CD4-positive, alpha-beta T cell (primary cell): Measurements from ENCODE around the gene PLEKHM2. TPM values are rescaled to one million over a fixed set of nuclear protein-coding genes. Genes with fewer than 3 reads are reported as not detected.

Source experiments
- ATAC-seq: fragments of 200-7000 bp; cut with Tn5 transposase; one replicate; pipeline ENCODE4 v1.10.0; 2022; ENCODE audit warnings: mild to moderate bottlenecking; ENCODE audit not compliant: poor library complexity
- CTCF ChIA-PET: fragments of 350-600 bp; sonication (Branson Sonifier 250); formaldehyde crosslinking; loops from one replicate; lab custom pipeline; 2021; ENCODE audit warnings: antibody characterized with exemption, inconsistent platforms; lab: Charles Lee
- POLR2A ChIA-PET: fragments of 350-600 bp; sonication (Branson Sonifier 250); formaldehyde crosslinking; loops from one replicate; lab custom pipeline; 2021; ENCODE audit warnings: antibody characterized with exemption, inconsistent platforms; lab: Charles Lee
- DNase-seq, 14 experiments: peaks; one replicate each; pipeline ENCODE4 v3.0.0-alpha.2; 2013 to 2020; ENCODE audit warnings: mixed read lengths in 2 of 14
- H3K27ac ChIP-seq, 2 donors: one replicate each; pipeline versions ENCODE4 v1.5.1 to v1.7.0; 2013; ENCODE audit warnings: low read length in 2 of 2, low read depth in 1 of 2, mild to moderate bottlenecking in 1 of 2
- H3K27me3 ChIP-seq, 2 experiments: 1 replicate in 1 of 2; 2 replicates in 1 of 2; pipeline versions ENCODE4 v1.6.1 to v1.7.0; 2013; ENCODE audit warnings: low read length in 2 of 2, control low read depth in 1 of 2, mild to moderate bottlenecking in 1 of 2, moderate library complexity in 1 of 2; ENCODE audit not compliant: insufficient read depth in 2 of 2, control insufficient read depth in 1 of 2
- H3K36me3 ChIP-seq: one replicate; pipeline ENCODE4 v1.6.1; 2013; ENCODE audit warnings: low read length, control low read depth; ENCODE audit not compliant: insufficient read depth
- H3K4me1 ChIP-seq: one replicate; pipeline ENCODE4 v1.6.1; 2013; ENCODE audit warnings: low read length, control low read depth; ENCODE audit not compliant: insufficient read depth
- H3K4me3 ChIP-seq: one replicate; pipeline ENCODE4 v1.5.1; 2013; ENCODE audit warnings: mild to moderate bottlenecking, low read length, moderate library complexity
- H3K9me3 ChIP-seq, 2 experiments: 1 replicate in 1 of 2; 2 replicates in 1 of 2; pipeline versions ENCODE4 v1.6.1 to v1.7.0; 2013; ENCODE audit warnings: low read length in 2 of 2, mild to moderate bottlenecking in 2 of 2, control low read depth in 1 of 2, moderate library complexity in 1 of 2; ENCODE audit not compliant: control insufficient read depth in 1 of 2, insufficient read depth in 1 of 2
- H3K27ac Mint-ChIP-seq: one replicate; pipeline ENCODE4 v1.8.0; 2020; ENCODE audit warnings: mixed read lengths
- H3K27me3 Mint-ChIP-seq: one replicate; pipeline ENCODE4 v1.8.0; 2021; ENCODE audit warnings: mixed read lengths
- H3K36me3 Mint-ChIP-seq: one replicate; pipeline ENCODE4 v1.8.0; 2021; ENCODE audit warnings: low read depth, mixed read lengths
- H3K4me1 Mint-ChIP-seq: one replicate; pipeline ENCODE4 v1.8.0; 2021; ENCODE audit warnings: low read depth, mixed read lengths
- H3K4me3 Mint-ChIP-seq: one replicate; pipeline ENCODE4 v1.8.0; 2020; ENCODE audit warnings: mild to moderate bottlenecking, mixed read lengths
- H3K9me3 Mint-ChIP-seq: one replicate; pipeline ENCODE4 v1.8.0; 2020; ENCODE audit warnings: mixed read lengths
- intact Hi-C, 2 experiments: fragments of 100-400 bp; cut with DNase I in 1 of 2; cut with micrococcal nuclease in 1 of 2; formaldehyde crosslinking; loops; one replicate each; pipeline versions ENCODE4 v1.15.1 to v1.9.0; 2023 to 2025; cut with DNase I, micrococcal nuclease
- total RNA-seq, 174 experiments: library from RNA in 2 of 174; stranded (reverse) in 2 of 174; gene quantifications; one replicate each; pipeline ENCODE4 v1.2.3 and lab custom pipeline; 2021 to 2026
- TF ChIP-seq, protein P1 (sequence below): fragments of 200-600 bp; IDR thresholded peaks from one replicate; pipeline ENCODE4 v1.8.0; 2022; ENCODE audit warnings: antibody characterized with exemption, mild to moderate bottlenecking

The PLEKHM2 gene
- total RNA-seq, 2 experiments from 2014 or later, result 77.5 to 82.0 TPM

DNA sequence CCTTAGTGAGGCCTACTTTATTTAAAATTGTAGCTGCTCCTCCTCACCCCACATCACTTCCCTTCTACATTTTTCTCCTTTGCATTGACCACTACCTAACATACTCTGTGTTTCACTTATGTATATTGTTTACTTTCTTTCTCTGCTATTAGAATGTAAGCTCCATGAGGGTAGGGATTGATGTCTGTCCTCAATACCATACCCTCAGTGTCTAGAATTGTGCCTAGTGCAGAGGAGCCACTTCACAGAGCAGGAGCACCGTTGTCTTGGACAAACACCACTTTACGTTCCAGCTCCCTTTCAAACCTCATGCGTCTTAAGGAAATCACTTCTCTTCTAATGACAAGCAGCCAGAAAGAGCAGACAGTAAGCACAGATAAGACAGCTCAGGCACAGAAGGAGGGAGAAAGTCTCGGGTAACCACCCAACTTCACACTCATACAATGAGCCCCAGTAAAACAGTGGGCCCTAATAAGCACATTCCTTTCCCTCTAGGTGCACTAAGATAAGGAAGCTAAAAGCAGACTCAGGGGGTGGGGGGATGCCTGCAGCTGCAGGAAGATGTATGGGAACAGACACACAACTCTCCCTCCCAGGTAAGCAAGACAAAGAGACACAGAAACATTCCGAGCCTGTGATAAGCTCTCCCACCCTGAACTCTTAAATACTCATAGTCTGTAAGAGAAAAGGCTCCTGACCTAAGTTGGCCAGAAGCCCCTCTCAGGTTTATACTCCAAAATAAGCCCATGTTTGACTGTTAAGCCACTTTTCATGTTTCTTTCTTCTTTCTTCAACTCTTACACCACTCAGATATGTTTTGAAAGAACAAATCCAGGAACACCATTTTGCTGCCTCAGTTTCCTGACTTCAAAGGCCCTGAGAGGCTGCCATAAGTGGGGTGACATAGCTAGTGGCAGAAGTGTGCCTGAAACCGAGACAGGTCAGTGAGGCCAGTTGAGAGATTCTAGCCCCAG lies 7.1 kb upstream of the PLEKHM2 start:
- no peak overlapping the region for H3K27ac ChIP-seq
- intact Hi-C loops, result no loop called here
- Mint-ChIP-seq H3K36me3 (no peaks in the 10 kb centered on the region), H3K27me3 (no peaks in the 10 kb centered on the region), H3K9me3 (no peaks in the 10 kb centered on the region), H3K4me3 (no peak overlapping the region), H3K27ac (no peak overlapping the region), H3K4me1 (no peaks in the 10 kb centered on the region)
- ChIA-PET POLR2A (no interaction called here), CTCF (interaction anchor here (0.8 kb wide), 1 partner anchor 23 kb away, joined by 3 read pairs; no protein-coding TSS in a partner anchor)
- H3K36me3 ChIP-seq, result no peaks in the 10 kb centered on the region
- ATAC-seq (no peak), DNase-seq (no peak)
- H3K9me3 ChIP-seq, result no peaks in the 10 kb centered on the region
- TF ChIP-seq, protein P1, sequence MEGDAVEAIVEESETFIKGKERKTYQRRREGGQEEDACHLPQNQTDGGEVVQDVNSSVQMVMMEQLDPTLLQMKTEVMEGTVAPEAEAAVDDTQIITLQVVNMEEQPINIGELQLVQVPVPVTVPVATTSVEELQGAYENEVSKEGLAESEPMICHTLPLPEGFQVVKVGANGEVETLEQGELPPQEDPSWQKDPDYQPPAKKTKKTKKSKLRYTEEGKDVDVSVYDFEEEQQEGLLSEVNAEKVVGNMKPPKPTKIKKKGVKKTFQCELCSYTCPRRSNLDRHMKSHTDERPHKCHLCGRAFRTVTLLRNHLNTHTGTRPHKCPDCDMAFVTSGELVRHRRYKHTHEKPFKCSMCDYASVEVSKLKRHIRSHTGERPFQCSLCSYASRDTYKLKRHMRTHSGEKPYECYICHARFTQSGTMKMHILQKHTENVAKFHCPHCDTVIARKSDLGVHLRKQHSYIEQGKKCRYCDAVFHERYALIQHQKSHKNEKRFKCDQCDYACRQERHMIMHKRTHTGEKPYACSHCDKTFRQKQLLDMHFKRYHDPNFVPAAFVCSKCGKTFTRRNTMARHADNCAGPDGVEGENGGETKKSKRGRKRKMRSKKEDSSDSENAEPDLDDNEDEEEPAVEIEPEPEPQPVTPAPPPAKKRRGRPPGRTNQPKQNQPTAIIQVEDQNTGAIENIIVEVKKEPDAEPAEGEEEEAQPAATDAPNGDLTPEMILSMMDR, result no peak
- H3K4me1 ChIP-seq, result no peaks in the 10 kb centered on the region
- H3K4me3 ChIP-seq, result no peak overlapping the region
- no peaks in the 10 kb centered on the region for H3K27me3 ChIP-seq

GRCh38 chr1:15678578-15678977 lies 5.5 kb upstream of the PLEKHM2 start:
- H3K4me1 ChIP-seq, result peaks cover 8% of the 10 kb centered on the region
- TF ChIP-seq, protein P1, result no peak

GRCh38 chr1:15680131-15680530 lies 4.0 kb upstream of the PLEKHM2 start:
- H3K4me3 ChIP-seq, result no peak overlapping the region
- CTCF ChIA-PET, result no interaction called here
- no peaks in the 10 kb centered on the region for H3K9me3 ChIP-seq
- no peak for ATAC-seq
- intact Hi-C loops, result loop anchor here in 1 of 2 experiments (5.0 kb wide), 2 partner anchors 63 to 148 kb away; partner anchors contain the start of gene DDI2
- TF ChIP-seq, protein P1, result no peak
- H3K9me3 Mint-ChIP-seq, result no peaks in the 10 kb centered on the region
- H3K4me1 ChIP-seq, result peaks cover 17% of the 10 kb centered on the region
- H3K27ac Mint-ChIP-seq, result no peak overlapping the region
- H3K4me3 Mint-ChIP-seq, result peak overlapping the region; percentile 4
- POLR2A ChIA-PET, result interaction anchor here (0.6 kb wide), 1 partner anchor 17 kb away, joined by 4 read pairs; no protein-coding TSS in a partner anchor
- H3K36me3 Mint-ChIP-seq, result peaks cover 6% of the 10 kb centered on the region
- no peaks in the 10 kb centered on the region for H3K27me3 Mint-ChIP-seq
- H3K36me3 ChIP-seq, result no peaks in the 10 kb centered on the region
- no peak overlapping the region for H3K27ac ChIP-seq
- no peaks in the 10 kb centered on the region for H3K27me3 ChIP-seq
- H3K4me1 Mint-ChIP-seq, result peaks cover 8% of the 10 kb centered on the region
- no peak for DNase-seq

More at GRCh38 chr1:15678578-15678977, 5.5 kb upstream of the PLEKHM2 start:
- CTCF ChIA-PET, result no interaction called here
- Mint-ChIP-seq H3K27ac (no peak overlapping the region), H3K9me3 (no peaks in the 10 kb centered on the region), H3K27me3 (no peaks in the 10 kb centered on the region), H3K36me3 (peaks cover 6% of the 10 kb centered on the region), H3K4me1 (peaks cover 6% of the 10 kb centered on the region), H3K4me3 (no peak overlapping the region)
- Histone ChIP-seq H3K36me3 (no peaks in the 10 kb centered on the region), H3K27me3 (no peaks in the 10 kb centered on the region), H3K4me3 (no peak overlapping the region), H3K9me3 (no peaks in the 10 kb centered on the region), H3K27ac (no peak overlapping the region)
- DNase-seq (peak in 1 of 14 experiments; percentile 40), ATAC-seq (no peak)
- POLR2A ChIA-PET, result no interaction called here
- intact Hi-C loops, result no loop called here
